B cell (primary cell): ENCODE data around the gene FHIT. TPM values are rescaled to one million over a fixed set of nuclear protein-coding genes. Genes with fewer than 3 reads are reported as not detected.

Experiments used
- ATAC-seq: fragments of 200-7000 bp; cut with Tn5 transposase; one replicate; pipeline ENCODE4 v1.10.0; 2021; ENCODE audit warnings: low read depth, mild to moderate bottlenecking, moderate number of reproducible peaks, moderate library complexity
- CTCF ChIA-PET: fragments of 350-600 bp; sonication (Branson Sonifier 250); formaldehyde crosslinking; loops from one replicate; lab custom pipeline; 2021; ENCODE audit warnings: antibody characterized with exemption, inconsistent platforms; lab: Charles Lee
- POLR2A ChIA-PET: fragments of 350-600 bp; sonication (Branson Sonifier 250); formaldehyde crosslinking; loops from one replicate; lab custom pipeline; 2021; ENCODE audit warnings: antibody characterized with exemption; lab: Charles Lee
- DNase-seq: peaks from one replicate; pipeline ENCODE4 v3.0.0; 2013
- H2AFZ ChIP-seq: 2 replicates; pipeline ENCODE4 v1.6.1; 2012; ENCODE audit warnings: mild to moderate bottlenecking, low read depth, low read length; ENCODE audit not compliant: insufficient read depth, poor library complexity, severe bottlenecking
- H3K27ac ChIP-seq, 2 donors: 1 replicate in 1 of 2; 2 replicates in 1 of 2; pipeline ENCODE4 v1.5.1; 2012 to 2013; ENCODE audit warnings: low read length in 2 of 2, mild to moderate bottlenecking in 2 of 2, moderate library complexity in 1 of 2
- H3K27me3 ChIP-seq, 4 experiments: fragments of 200-600 bp in 1 of 4; sonication (generic) in 1 of 4; replicated peaks in 1 of 4; 1 replicate in 2 of 4; 2 replicates in 2 of 4; pipeline versions ENCODE4 v1.6.1 to v1.7.0; 2013 to 2016; ENCODE audit warnings: low read length in 3 of 4, mild to moderate bottlenecking in 2 of 4, mixed read lengths in 1 of 4, moderate library complexity in 1 of 4; ENCODE audit not compliant: insufficient read depth in 4 of 4, control insufficient read depth in 3 of 4; ENCODE audit errors: control extremely low read depth in 1 of 4
- H3K36me3 ChIP-seq, 2 experiments: replicated peaks in 1 of 2; 1 replicate in 1 of 2; 2 replicates in 1 of 2; pipeline versions ENCODE4 v1.6.1 to v1.7.1; 2013; ENCODE audit warnings: low read length in 1 of 2; ENCODE audit not compliant: insufficient read depth in 2 of 2, control insufficient read depth in 1 of 2; ENCODE audit errors: control extremely low read depth in 1 of 2, extremely low read depth in 1 of 2
- H3K4me1 ChIP-seq, 2 donors: fragments of 200-600 bp in 1 of 2; sonication (generic) in 1 of 2; 1 replicate in 1 of 2; 2 replicates in 1 of 2; pipeline versions ENCODE4 v1.5.1 to v1.6.1; 2013 to 2017; ENCODE audit warnings: low read length in 2 of 2; ENCODE audit not compliant: control insufficient read depth in 2 of 2, insufficient read depth in 2 of 2
- H3K4me2 ChIP-seq: replicated peaks from 2 replicates; pipeline ENCODE3; 2012; ENCODE audit warnings: mild to moderate bottlenecking, low read depth, low read length; ENCODE audit not compliant: poor library complexity, severe bottlenecking
- H3K4me3 ChIP-seq, 5 experiments: fragments of 200-600 bp in 1 of 5; sonication (generic) in 1 of 5; 1 replicate in 3 of 5; 2 replicates in 2 of 5; pipeline versions ENCODE4 v1.5.1 to v1.7.0; 2011 to 2016; ENCODE audit warnings: low read length in 4 of 5, mild to moderate bottlenecking in 4 of 5, low read depth in 2 of 5, control low read depth in 1 of 5, moderate library complexity in 1 of 5; ENCODE audit not compliant: insufficient read depth in 1 of 5; ENCODE audit errors: control extremely low read depth in 1 of 5, extremely low read depth in 1 of 5
- H3K79me2 ChIP-seq: fragments of 200-600 bp; sonication (generic); one replicate; pipeline ENCODE4 v1.6.0; 2016; ENCODE audit warnings: low read length; ENCODE audit not compliant: control insufficient read depth, insufficient read depth
- H3K9ac ChIP-seq: fragments of 200-600 bp; sonication (generic); 2 replicates; pipeline ENCODE4 v1.6.1; 2017; ENCODE audit warnings: mild to moderate bottlenecking, low read length, moderate library complexity
- H3K9me3 ChIP-seq, 3 donors: one replicate each; pipeline versions ENCODE4 v1.6.1 to v1.7.1; 2013; ENCODE audit warnings: low read length in 2 of 3; ENCODE audit not compliant: control insufficient read depth in 2 of 3, insufficient read depth in 1 of 3; ENCODE audit errors: control extremely low read depth in 1 of 3
- H4K20me1 ChIP-seq: 2 replicates; pipeline ENCODE4 v1.6.0; 2012; ENCODE audit warnings: mild to moderate bottlenecking, low read length; ENCODE audit not compliant: insufficient read depth, control insufficient read depth, poor library complexity, severe bottlenecking
- H3K27ac Mint-ChIP-seq: one replicate; pipeline ENCODE4 v1.8.0; 2021; ENCODE audit warnings: mixed read lengths
- H3K27me3 Mint-ChIP-seq: one replicate; pipeline ENCODE4 v1.8.0; 2021; ENCODE audit warnings: mixed read lengths
- H3K4me1 Mint-ChIP-seq: one replicate; pipeline ENCODE4 v1.8.0; 2021; ENCODE audit warnings: mixed read lengths
- H3K4me3 Mint-ChIP-seq: one replicate; pipeline ENCODE4 v1.8.0; 2021; ENCODE audit warnings: mixed read lengths
- H3K9me3 Mint-ChIP-seq: one replicate; pipeline ENCODE4 v1.8.0; 2022; ENCODE audit warnings: mixed read lengths; ENCODE audit not compliant: insufficient read depth
- EZH2 ChIP-seq: IDR thresholded peaks from 2 replicates; pipeline ENCODE4 v1.6.1; 2012; ENCODE audit warnings: borderline replicate concordance, low read depth, mild to moderate bottlenecking, moderate library complexity, low read length; ENCODE audit not compliant: insufficient read depth, poor library complexity, severe bottlenecking
- WGBS: methylation state at CpG from one replicate; pipeline ENCODE4 v1.1.5; 2013; ENCODE audit warnings: missing lambda C conversion rate; ENCODE audit not compliant: insufficient coverage; 5-methylcytosine and 5-hydroxymethylcytosine counted together
- intact Hi-C: fragments of 100-400 bp; cut with micrococcal nuclease; formaldehyde crosslinking; loops from one replicate; pipeline ENCODE4 v1.10.0; 2022
- polyA plus RNA-seq: library from polyadenylated mRNA; depleted of rRNA; stranded (reverse); fragments of >200 nt; gene quantifications from 2 replicates; pipeline ENCODE4 v1.2.3, GENCODE V29; 2012
- total RNA-seq, 2 donors: library from RNA; stranded (reverse); fragments of 120-200 nt in 1 of 2; gene quantifications; 1 replicate in 1 of 2; 2 replicates in 1 of 2; pipeline versions ENCODE4 v1.2.3 to v1.2.4, GENCODE V29; 2013 to 2022
- TF ChIP-seq, protein P1 (sequence below): fragments of 200-600 bp; IDR thresholded peaks from one replicate; pipeline ENCODE4 v1.8.0; 2022; ENCODE audit warnings: antibody characterized with exemption, mild to moderate bottlenecking

Gene FHIT
- total and polyA plus RNA-seq, 2 donors (not counting 1 experiment from before 2014, with no cell fraction given): 1.7 to 7.8 TPM

DNA sequence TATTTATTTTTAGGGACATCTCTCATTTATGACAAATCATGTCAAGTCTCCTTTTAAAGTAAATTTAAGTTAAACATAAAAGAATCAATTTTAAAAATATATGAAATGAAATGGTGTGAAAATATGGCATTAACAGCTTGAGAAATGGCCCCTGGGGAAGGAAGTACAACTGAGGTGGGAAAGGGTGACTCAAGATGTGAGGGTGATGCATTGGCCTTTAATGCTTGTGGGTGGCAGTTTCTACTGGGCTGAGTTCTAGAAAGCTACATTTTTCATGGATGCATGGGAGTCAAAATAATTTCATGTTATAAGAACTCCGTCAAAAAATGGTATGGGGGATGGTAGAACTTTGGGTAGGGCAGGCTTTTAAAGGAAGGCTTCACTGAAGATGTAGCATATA lies 1492.6 kb downstream of the FHIT start:
- Mint-ChIP-seq H3K4me3 (no peak overlapping the region), H3K9me3 (no peaks in the 10 kb centered on the region), H3K27ac (no peak overlapping the region), H3K4me1 (peaks cover 11% of the 10 kb centered on the region), H3K27me3 (no peaks in the 10 kb centered on the region)
- H3K27ac ChIP-seq: no peak overlapping the region
- ChIA-PET POLR2A (no interaction called here), CTCF (no interaction called here)
- H3K27me3 ChIP-seq: no peaks in the 10 kb centered on the region
- intact Hi-C loops: no loop called here
- no peak overlapping the region for H3K9ac ChIP-seq
- ATAC-seq (no peak), DNase-seq (no peak)
- no peaks in the 10 kb centered on the region for H3K79me2 ChIP-seq
- no peaks in the 10 kb centered on the region for H3K36me3 ChIP-seq
- H4K20me1 ChIP-seq: no peaks in the 10 kb centered on the region
- H3K4me1 ChIP-seq: no peaks in the 10 kb centered on the region
- no peak overlapping the region for H3K4me2 ChIP-seq
- no peak overlapping the region for H3K4me3 ChIP-seq
- 95% methylated on average over 1 of the region's 1 CpG for WGBS
- no peak for TF ChIP-seq EZH2
- TF ChIP-seq, protein P1, sequence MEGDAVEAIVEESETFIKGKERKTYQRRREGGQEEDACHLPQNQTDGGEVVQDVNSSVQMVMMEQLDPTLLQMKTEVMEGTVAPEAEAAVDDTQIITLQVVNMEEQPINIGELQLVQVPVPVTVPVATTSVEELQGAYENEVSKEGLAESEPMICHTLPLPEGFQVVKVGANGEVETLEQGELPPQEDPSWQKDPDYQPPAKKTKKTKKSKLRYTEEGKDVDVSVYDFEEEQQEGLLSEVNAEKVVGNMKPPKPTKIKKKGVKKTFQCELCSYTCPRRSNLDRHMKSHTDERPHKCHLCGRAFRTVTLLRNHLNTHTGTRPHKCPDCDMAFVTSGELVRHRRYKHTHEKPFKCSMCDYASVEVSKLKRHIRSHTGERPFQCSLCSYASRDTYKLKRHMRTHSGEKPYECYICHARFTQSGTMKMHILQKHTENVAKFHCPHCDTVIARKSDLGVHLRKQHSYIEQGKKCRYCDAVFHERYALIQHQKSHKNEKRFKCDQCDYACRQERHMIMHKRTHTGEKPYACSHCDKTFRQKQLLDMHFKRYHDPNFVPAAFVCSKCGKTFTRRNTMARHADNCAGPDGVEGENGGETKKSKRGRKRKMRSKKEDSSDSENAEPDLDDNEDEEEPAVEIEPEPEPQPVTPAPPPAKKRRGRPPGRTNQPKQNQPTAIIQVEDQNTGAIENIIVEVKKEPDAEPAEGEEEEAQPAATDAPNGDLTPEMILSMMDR: no peak
- H2AFZ ChIP-seq: no peak overlapping the region
- H3K9me3 ChIP-seq: no peaks in the 10 kb centered on the region

DNA sequence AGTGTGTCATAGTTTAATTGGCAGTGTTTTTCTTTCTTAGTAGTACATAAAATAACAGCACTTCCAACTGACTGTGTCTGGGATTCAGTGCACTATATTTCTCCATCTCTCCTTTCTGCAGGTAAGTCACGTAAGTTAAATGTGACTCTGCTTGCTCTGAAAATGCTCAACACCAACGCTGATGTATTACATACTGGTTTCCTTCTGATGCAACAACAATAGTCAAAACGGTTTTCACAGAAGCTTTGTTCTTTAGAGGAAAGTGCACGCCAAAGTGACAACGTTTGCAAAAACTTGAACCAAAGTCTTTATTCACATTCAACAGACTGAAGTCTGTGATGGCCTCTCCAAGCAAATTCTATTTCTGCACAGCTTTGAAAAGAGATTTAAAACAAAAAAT lies 1494.3 kb downstream of the FHIT start:
- H3K4me3 Mint-ChIP-seq: no peak overlapping the region
- no peak overlapping the region for H3K27ac Mint-ChIP-seq
- Histone ChIP-seq H3K9ac (no peak overlapping the region), H3K4me3 (no peak overlapping the region), H3K36me3 (no peaks in the 10 kb centered on the region), H3K4me1 (no peaks in the 10 kb centered on the region), H3K4me2 (no peak overlapping the region), H3K79me2 (no peaks in the 10 kb centered on the region), H3K27ac (no peak overlapping the region), H2AFZ (no peak overlapping the region), H3K9me3 (no peaks in the 10 kb centered on the region), H4K20me1 (no peaks in the 10 kb centered on the region), H3K27me3 (no peaks in the 10 kb centered on the region)
- DNase-seq (no peak), ATAC-seq (no peak)
- WGBS: 91% methylated on average over 5 of the region's 5 CpGs
- CTCF ChIA-PET: no interaction called here
- TF ChIP-seq, protein P1: no peak
- no peak for TF ChIP-seq EZH2
- H3K27me3 Mint-ChIP-seq: no peaks in the 10 kb centered on the region
- POLR2A ChIA-PET: no interaction called here
- H3K4me1 Mint-ChIP-seq: peaks cover 11% of the 10 kb centered on the region
- intact Hi-C loops: no loop called here
- no peaks in the 10 kb centered on the region for H3K9me3 Mint-ChIP-seq
